ENCODE measurements around the gene OTOF. TPM values are rescaled to one million over a fixed set of nuclear protein-coding genes. Genes with fewer than 3 reads are reported as not detected.
"Not testable (repeated sequence)": the region's sequence is repeated elsewhere in the genome, so short reads cannot be mapped to it uniquely, and the experiment has no call there.

OTOF gene
- total and polyA plus RNA-seq, 4 experiments from 2014 or later: 0.55 to 0.91 (median 0.83) TPM

DNA sequence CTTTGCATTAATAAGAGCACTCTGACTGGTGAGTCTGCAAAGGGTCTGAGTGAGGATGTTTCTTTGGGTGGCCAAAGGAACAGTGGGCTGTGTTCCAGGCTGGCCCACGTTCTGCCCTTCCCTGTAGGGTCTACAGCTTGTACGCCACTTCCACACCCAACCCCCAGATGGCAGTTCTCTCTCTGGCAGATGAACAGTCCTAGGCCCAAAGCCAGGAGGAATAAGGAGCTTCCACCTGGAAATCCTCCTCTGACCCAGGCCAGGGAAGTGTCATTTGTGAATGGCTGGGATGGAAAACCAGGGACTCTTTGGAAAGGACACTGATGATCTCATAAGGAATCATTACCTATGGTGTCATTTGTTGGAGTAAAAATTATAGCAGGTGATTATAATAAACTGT, 6.6 kb downstream of the OTOF start:
- Mint-ChIP-seq H3K27ac (no peak overlapping the region), H3K4me1 (peaks cover 0 to 1% (median 0%) of the 10 kb centered on the region in 4 donors), H3K36me3 (no peaks in the 10 kb centered on the region), H3K27me3 (peaks cover 1% of the 10 kb centered on the region in 2 donors), H3K9me3 (peaks cover 4 to 17% (median 14%) of the 10 kb centered on the region in 8 donors), H3K4me3 (no peak overlapping the region)
- H3K4me1 ChIP-seq (ENCODE audit: insufficient read depth, low read length): no peaks in the 10 kb centered on the region
- H3K27me3 ChIP-seq (ENCODE audit: insufficient read depth, low read length): no peaks in the 10 kb centered on the region
- H3K9me3 ChIP-seq (ENCODE audit: control insufficient read depth in 1 of 2, low read length in 2 of 2): peaks cover 0 to 6% of the 10 kb centered on the region in 2 donors
- H3K36me3 ChIP-seq (ENCODE audit: insufficient read depth, low read length): no peaks in the 10 kb centered on the region
- H3K27ac ChIP-seq (ENCODE audit: low read depth, low read length): no peak overlapping the region
- ChIA-PET POLR2A (ENCODE audit: partially characterized antibody) (no interaction called here), CTCF (ENCODE audit: partially characterized antibody) (no interaction called here)
- intact Hi-C loops (cut with micrococcal nuclease): no loop called here
- no peak overlapping the region for H3K4me3 ChIP-seq (ENCODE audit: low read length in 2 of 2)
- DNase-seq: no peak

DNA sequence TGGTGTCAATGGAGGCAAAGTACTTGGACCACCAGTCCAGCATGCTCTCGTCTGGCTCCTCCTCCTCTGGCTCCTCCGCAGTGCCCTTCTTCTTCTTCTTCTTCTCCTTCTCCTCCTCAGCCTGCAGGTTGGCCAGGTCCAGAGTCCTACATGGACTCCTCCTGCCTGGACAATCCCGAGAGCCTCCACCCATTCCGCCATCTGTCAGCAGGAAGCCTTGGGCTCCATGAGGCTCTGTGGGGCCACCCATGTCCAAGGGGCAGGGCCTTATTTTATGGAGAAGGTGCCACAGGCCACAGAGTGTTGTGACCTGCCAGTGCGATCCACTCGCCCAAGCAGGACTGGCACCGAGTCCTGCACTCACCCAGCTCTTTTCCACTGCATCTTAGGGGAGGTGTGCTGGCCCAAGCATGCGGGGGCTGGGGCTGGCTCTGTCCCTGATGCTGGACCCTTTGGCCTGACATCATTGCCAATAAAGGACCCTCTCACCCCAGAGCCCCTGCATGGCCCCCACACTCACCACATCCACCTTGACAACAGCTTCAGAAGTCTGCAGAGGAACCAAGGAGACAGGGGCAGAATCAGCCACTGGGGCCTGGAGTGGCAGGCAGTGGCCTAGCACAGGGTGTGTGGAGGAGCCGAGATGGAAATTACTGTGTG, 7.2 kb downstream of the OTOF start:
- Mint-ChIP-seq H3K27ac (no peak overlapping the region), H3K4me1 (peaks cover 0 to 1% (median 0%) of the 10 kb centered on the region in 4 donors), H3K9me3 (peaks cover 4 to 17% (median 14%) of the 10 kb centered on the region in 8 donors), H3K36me3 (no peaks in the 10 kb centered on the region), H3K4me3 (no peak overlapping the region), H3K27me3 (peaks cover 1% of the 10 kb centered on the region in 2 donors)
- ChIA-PET POLR2A (ENCODE audit: partially characterized antibody) (no interaction called here), CTCF (ENCODE audit: partially characterized antibody) (no interaction called here)
- no peak overlapping the region for H3K4me3 ChIP-seq (ENCODE audit: low read length in 2 of 2)
- no peak overlapping the region for H3K27ac ChIP-seq (ENCODE audit: low read depth, low read length)
- DNase-seq: no peak
- intact Hi-C loops (cut with micrococcal nuclease): no loop called here
- no peaks in the 10 kb centered on the region for H3K36me3 ChIP-seq (ENCODE audit: insufficient read depth, low read length)
- H3K9me3 ChIP-seq (ENCODE audit: control insufficient read depth in 1 of 2, low read length in 2 of 2): peaks cover 0 to 6% of the 10 kb centered on the region in 2 donors
- H3K27me3 ChIP-seq (ENCODE audit: insufficient read depth, low read length): no peaks in the 10 kb centered on the region
- H3K4me1 ChIP-seq (ENCODE audit: insufficient read depth, low read length): no peaks in the 10 kb centered on the region

DNA sequence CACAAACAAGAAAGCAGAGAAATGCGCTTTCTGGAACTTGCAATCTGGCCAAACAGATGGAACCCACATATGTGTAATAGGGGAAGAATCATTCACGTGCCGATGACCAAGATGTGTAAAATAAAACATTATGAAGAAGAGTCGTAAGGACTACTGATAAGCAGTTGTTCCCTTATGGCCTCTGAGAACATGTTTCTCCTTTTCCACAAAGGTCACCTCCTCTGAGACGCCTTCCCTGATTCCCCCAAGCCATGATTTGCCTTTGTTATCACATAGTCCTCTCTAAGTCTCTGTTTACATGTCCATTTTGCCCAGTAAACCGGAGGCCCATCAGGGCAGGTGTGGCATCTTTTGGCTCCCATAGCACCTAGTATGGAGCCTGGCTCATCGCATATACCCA, 8.0 kb downstream of the OTOF start:
- Histone ChIP-seq H3K27ac (ENCODE audit: low read depth, low read length) (no peak overlapping the region), H3K9me3 (ENCODE audit: control insufficient read depth in 1 of 2, low read length in 2 of 2) (peaks cover 0 to 6% of the 10 kb centered on the region in 2 donors), H3K4me3 (ENCODE audit: low read length in 2 of 2) (no peak overlapping the region), H3K4me1 (ENCODE audit: insufficient read depth, low read length) (no peaks in the 10 kb centered on the region), H3K27me3 (ENCODE audit: insufficient read depth, low read length) (no peaks in the 10 kb centered on the region), H3K36me3 (ENCODE audit: insufficient read depth, low read length) (no peaks in the 10 kb centered on the region)
- POLR2A ChIA-PET (ENCODE audit: partially characterized antibody): no interaction called here
- Mint-ChIP-seq H3K4me1 (no peaks in the 10 kb centered on the region), H3K27ac (no peak overlapping the region), H3K9me3 (peaks cover 4 to 17% (median 14%) of the 10 kb centered on the region in 8 donors), H3K27me3 (peaks cover 1% of the 10 kb centered on the region in 2 donors), H3K36me3 (no peaks in the 10 kb centered on the region), H3K4me3 (peak overlapping the region in 1 of 8 donors; percentile 35)
- intact Hi-C loops (cut with micrococcal nuclease): no loop called here
- DNase-seq: no peak
- CTCF ChIA-PET (ENCODE audit: partially characterized antibody): interaction anchor here (1.1 kb wide), 1 partner anchor 478 kb away, joined by 3 read pairs; no protein-coding TSS in a partner anchor

DNA sequence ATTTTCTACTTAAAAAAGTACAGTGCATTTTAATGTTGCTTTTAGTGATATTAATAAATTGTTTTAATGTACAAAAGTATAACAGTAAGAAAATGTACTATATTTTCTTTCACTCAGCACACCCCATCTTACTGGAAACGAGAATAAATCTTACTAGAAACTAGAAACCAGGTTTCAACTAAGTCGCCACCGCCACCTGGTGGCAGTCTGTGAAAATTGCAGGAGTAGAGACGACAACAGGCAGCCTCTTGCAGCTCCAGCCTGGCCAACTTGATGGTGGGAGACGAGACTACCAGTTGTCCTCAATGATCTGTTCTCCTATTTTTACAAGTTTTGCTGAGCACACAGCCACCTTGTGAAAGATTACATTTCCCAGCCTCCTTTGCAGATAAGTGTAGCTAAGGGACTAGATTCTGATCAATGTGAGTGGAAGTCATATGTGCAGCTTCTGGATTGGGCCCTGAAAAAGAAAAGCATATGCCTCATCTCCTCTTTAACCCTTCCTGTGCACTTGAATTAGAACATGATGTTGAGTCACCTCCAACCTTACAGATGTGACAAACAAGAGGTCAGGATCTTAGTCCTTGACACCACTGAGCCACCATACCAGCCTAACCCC, 8.7 kb downstream of the OTOF start:
- Histone ChIP-seq H3K4me3 (ENCODE audit: low read length in 2 of 2) (no peak overlapping the region), H3K27me3 (ENCODE audit: insufficient read depth, low read length) (no peaks in the 10 kb centered on the region), H3K9me3 (ENCODE audit: control insufficient read depth in 1 of 2, low read length in 2 of 2) (peaks cover 0 to 6% of the 10 kb centered on the region in 2 donors), H3K4me1 (ENCODE audit: insufficient read depth, low read length) (no peaks in the 10 kb centered on the region), H3K27ac (ENCODE audit: low read depth, low read length) (no peak overlapping the region), H3K36me3 (ENCODE audit: insufficient read depth, low read length) (no peaks in the 10 kb centered on the region)
- Mint-ChIP-seq H3K4me3 (no peak overlapping the region), H3K36me3 (no peaks in the 10 kb centered on the region), H3K27ac (no peak overlapping the region), H3K9me3 (peaks cover 4 to 17% (median 14%) of the 10 kb centered on the region in 8 donors), H3K27me3 (peaks cover 1% of the 10 kb centered on the region in 2 donors), H3K4me1 (no peaks in the 10 kb centered on the region)
- CTCF ChIA-PET (ENCODE audit: partially characterized antibody): interaction anchor here (1.1 kb wide), 1 partner anchor 478 kb away, joined by 3 read pairs; no protein-coding TSS in a partner anchor
- POLR2A ChIA-PET (ENCODE audit: partially characterized antibody): no interaction called here
- peak in 4 of 5 donors; percentile 20 to 29 (median 24) for DNase-seq
- intact Hi-C loops (cut with micrococcal nuclease): no loop called here

DNA sequence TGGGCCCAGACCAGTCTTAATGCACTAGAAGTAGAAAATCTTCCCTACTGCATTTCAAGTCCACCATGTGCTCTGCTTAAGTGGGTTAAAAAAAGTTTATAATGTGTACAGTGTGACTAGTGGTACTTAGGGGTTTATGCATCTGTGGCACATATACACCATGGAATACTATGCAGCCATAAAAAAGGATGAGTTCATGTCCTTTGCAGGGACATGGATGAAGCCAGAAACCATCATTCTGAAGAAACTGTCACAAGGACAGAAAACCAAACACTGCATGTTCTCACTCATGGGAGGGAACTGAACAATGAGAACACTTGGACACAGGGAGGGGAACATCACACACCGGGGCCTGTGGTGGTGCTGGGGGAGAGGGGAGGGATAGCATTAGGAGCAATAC, 9.4 kb downstream of the OTOF start:
- H3K27me3 Mint-ChIP-seq; H3K27me3 ChIP-seq (ENCODE audit: insufficient read depth, low read length); intact Hi-C loops (cut with micrococcal nuclease); H3K4me1 ChIP-seq (ENCODE audit: insufficient read depth, low read length); H3K4me3 ChIP-seq (ENCODE audit: low read length in 2 of 2); H3K27ac Mint-ChIP-seq; H3K36me3 ChIP-seq (ENCODE audit: insufficient read depth, low read length); POLR2A ChIA-PET (ENCODE audit: partially characterized antibody); H3K9me3 ChIP-seq (ENCODE audit: control insufficient read depth in 1 of 2, low read length in 2 of 2); H3K4me3 Mint-ChIP-seq; H3K27ac ChIP-seq (ENCODE audit: low read depth, low read length); DNase-seq; H3K36me3 Mint-ChIP-seq; H3K4me1 Mint-ChIP-seq: not testable (repeated sequence)
- H3K9me3 Mint-ChIP-seq: peaks cover 4 to 17% (median 14%) of the 10 kb centered on the region in 8 donors
- CTCF ChIA-PET (ENCODE audit: partially characterized antibody): interaction anchor here (1.1 kb wide), 1 partner anchor 477 kb away, joined by 3 read pairs; no protein-coding TSS in a partner anchor

DNA sequence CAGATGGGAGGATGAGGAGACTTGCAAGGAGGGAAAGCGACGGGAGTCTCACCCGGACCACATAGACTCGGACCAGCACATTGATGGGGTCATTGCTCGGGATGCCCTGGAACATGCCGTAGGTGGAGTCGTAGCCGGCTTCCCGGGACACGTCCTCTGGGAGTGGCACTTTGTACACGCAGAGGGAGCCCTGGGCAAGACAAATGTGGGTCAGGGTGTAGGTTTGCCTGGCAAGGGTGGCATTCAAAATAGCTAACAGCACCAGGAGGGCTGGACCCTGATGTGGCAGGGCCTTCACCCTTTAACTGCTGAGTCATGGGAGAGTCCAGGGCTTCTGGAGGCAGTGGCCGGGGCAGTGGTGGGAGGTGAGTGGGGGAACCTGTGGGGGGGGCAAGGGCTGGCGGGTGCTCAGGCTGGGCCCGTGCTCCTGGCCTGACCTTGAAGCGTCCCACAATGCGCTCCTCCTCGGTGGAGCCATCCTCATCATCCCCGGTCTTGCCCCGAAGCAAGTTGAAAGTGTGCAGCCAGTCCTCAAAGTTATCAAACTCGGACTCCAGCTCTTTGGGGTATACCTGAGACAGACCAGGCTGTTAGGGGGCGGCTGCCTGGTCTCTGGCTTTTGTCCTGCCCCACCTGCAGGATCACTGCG, 11.1 kb downstream of the OTOF start:
- Mint-ChIP-seq H3K9me3 (peaks cover 3 to 17% (median 14%) of the 10 kb centered on the region in 8 donors), H3K27me3 (peaks cover 1% of the 10 kb centered on the region in 2 donors), H3K27ac (no peak overlapping the region), H3K36me3 (no peaks in the 10 kb centered on the region), H3K4me1 (no peaks in the 10 kb centered on the region), H3K4me3 (no peak overlapping the region)
- CTCF ChIA-PET (ENCODE audit: partially characterized antibody): no interaction called here
- POLR2A ChIA-PET (ENCODE audit: partially characterized antibody): no interaction called here
- intact Hi-C loops (cut with micrococcal nuclease): no loop called here
- Histone ChIP-seq H3K27me3 (ENCODE audit: insufficient read depth, low read length) (no peaks in the 10 kb centered on the region), H3K9me3 (ENCODE audit: control insufficient read depth in 1 of 2, low read length in 2 of 2) (peaks cover 0 to 6% of the 10 kb centered on the region in 2 donors), H3K36me3 (ENCODE audit: insufficient read depth, low read length) (no peaks in the 10 kb centered on the region), H3K4me1 (ENCODE audit: insufficient read depth, low read length) (no peaks in the 10 kb centered on the region), H3K27ac (ENCODE audit: low read depth, low read length) (no peak overlapping the region), H3K4me3 (ENCODE audit: low read length in 2 of 2) (no peak overlapping the region)
- DNase-seq: no peak

DNA sequence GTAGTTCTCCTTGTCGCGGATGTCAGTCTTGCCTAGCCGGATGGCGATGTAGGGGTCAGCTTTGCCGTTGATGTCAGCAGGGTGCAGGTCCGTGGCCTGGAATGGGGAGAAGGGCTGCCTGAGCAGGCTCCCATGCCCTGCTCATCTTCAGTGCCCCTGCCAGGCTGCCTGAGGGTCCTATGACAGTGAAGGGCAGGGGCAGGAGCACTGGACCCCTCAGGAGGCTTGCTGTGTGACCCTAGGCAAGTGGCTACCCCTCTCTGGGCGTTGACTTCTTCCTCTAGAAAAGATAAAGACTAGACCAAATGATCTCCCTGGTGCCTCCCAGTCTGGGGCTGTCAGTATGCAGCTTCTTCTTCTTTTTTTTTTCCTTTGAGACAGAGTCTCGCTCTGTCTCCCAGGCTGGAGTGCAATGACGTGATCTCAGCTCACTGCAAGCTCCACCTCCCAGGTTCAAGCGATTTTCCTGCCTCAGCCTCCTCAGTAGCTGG, 11.9 kb downstream of the OTOF start:
- ChIA-PET CTCF (ENCODE audit: partially characterized antibody) (no interaction called here), POLR2A (ENCODE audit: partially characterized antibody) (no interaction called here)
- Mint-ChIP-seq H3K36me3 (no peaks in the 10 kb centered on the region), H3K27ac (no peak overlapping the region), H3K9me3 (peaks cover 0 to 17% (median 14%) of the 10 kb centered on the region in 8 donors), H3K4me3 (no peak overlapping the region), H3K4me1 (no peaks in the 10 kb centered on the region), H3K27me3 (peaks cover 0 to 1% of the 10 kb centered on the region in 2 donors)
- DNase-seq: no peak
- Histone ChIP-seq H3K36me3 (ENCODE audit: insufficient read depth, low read length) (no peaks in the 10 kb centered on the region), H3K4me1 (ENCODE audit: insufficient read depth, low read length) (no peaks in the 10 kb centered on the region), H3K4me3 (ENCODE audit: low read length in 2 of 2) (no peak overlapping the region), H3K9me3 (ENCODE audit: control insufficient read depth in 1 of 2, low read length in 2 of 2) (peaks cover 0 to 6% of the 10 kb centered on the region in 2 donors), H3K27me3 (ENCODE audit: insufficient read depth, low read length) (no peaks in the 10 kb centered on the region), H3K27ac (ENCODE audit: low read depth, low read length) (no peak overlapping the region)
- intact Hi-C loops (cut with micrococcal nuclease): no loop called here
